ENCODE data around the gene TLR10. TPM values are rescaled to one million over a fixed set of nuclear protein-coding genes. Genes with fewer than 3 reads are reported as not detected.
A peak's percentile ranks its signal among the peaks of the same experiment; 100 is the strongest.

The TLR10 gene
- total RNA-seq: under 1 TPM in 1 of 2 donors, not detected in 1; 0.06 TPM
- 0.21 TPM for polyA plus RNA-seq (ENCODE audit: insufficient read depth, low read depth, low replicate concordance)
- long read RNA-seq, donor 1: 0 reads
- long read RNA-seq, donor 2: 0 reads

- DNase-seq: peak; percentile 37
- Histone ChIP-seq H3K4me3 (no peak within 1 kb of the TSS), H3K4me1 (no peaks in the 10 kb centered on the region), H3K27ac (no peak within 1 kb of the TSS), H3K9me3 (no peaks in the 10 kb centered on the region), H3K36me3 (ENCODE audit: low read depth, missing control alignments) (no peaks in the 10 kb centered on the region), H3K27me3 (no peaks in the 10 kb centered on the region)
- intact Hi-C loops (cut with DNase I; ENCODE audit: low total_unique reads): no loop called here
- whole genome bisulfite sequencing, 2 donors: 18 to 34% methylated on average over 12 of the region's 12 CpGs
- TF ChIP-seq POLR2A (IDR thresholded peaks at IDR 0.05): no peak
- TF ChIP-seq, protein P1, sequence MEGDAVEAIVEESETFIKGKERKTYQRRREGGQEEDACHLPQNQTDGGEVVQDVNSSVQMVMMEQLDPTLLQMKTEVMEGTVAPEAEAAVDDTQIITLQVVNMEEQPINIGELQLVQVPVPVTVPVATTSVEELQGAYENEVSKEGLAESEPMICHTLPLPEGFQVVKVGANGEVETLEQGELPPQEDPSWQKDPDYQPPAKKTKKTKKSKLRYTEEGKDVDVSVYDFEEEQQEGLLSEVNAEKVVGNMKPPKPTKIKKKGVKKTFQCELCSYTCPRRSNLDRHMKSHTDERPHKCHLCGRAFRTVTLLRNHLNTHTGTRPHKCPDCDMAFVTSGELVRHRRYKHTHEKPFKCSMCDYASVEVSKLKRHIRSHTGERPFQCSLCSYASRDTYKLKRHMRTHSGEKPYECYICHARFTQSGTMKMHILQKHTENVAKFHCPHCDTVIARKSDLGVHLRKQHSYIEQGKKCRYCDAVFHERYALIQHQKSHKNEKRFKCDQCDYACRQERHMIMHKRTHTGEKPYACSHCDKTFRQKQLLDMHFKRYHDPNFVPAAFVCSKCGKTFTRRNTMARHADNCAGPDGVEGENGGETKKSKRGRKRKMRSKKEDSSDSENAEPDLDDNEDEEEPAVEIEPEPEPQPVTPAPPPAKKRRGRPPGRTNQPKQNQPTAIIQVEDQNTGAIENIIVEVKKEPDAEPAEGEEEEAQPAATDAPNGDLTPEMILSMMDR (IDR thresholded peaks at IDR 0.05): peak; percentile 39 to 68 (median 55)
Observed at GRCh38 chr4:38782452-38783108, at the start of gene TLR10. TSS of gene TLR10 (minus strand) at chr4:38782990. CDS start at chr4:38775590, 7,400 bp downstream.

DNA sequence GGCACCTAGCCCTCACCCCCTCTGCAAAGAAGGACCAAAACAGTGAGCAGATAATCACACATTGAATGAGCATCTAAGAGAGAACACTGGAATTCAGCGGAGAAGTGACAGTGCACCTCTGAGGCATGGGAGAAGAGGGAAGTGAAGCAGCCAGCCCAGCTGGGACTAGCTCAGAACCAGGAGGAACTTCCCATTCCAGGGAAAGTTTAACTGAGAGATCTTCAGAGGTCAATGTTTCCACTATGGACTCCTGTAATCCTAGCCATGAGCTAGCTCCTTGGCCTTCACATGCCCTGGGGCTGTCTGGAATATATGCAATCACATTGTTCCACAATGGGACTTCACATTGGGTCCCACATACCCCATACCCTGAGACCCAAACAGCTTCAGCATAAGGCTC, 49.4 kb upstream of the TLR10 start:
- Histone ChIP-seq H3K4me3 (no peak overlapping the region), H3K4me1 (no peaks in the 10 kb centered on the region), H3K27me3 (no peaks in the 10 kb centered on the region), H3K36me3 (ENCODE audit: low read depth, missing control alignments) (no peaks in the 10 kb centered on the region), H3K9me3 (no peaks in the 10 kb centered on the region), H3K27ac (no peak overlapping the region)
- DNase-seq: no peak
- 75 to 84% methylated on average over 1 of the region's 1 CpG for WGBS, 2 donors
- intact Hi-C loops (cut with DNase I; ENCODE audit: low total_unique reads): no loop called here
- TF ChIP-seq POLR2A (IDR thresholded peaks at IDR 0.05): no peak
- TF ChIP-seq, protein P1 (IDR thresholded peaks at IDR 0.05): no peak

DNA sequence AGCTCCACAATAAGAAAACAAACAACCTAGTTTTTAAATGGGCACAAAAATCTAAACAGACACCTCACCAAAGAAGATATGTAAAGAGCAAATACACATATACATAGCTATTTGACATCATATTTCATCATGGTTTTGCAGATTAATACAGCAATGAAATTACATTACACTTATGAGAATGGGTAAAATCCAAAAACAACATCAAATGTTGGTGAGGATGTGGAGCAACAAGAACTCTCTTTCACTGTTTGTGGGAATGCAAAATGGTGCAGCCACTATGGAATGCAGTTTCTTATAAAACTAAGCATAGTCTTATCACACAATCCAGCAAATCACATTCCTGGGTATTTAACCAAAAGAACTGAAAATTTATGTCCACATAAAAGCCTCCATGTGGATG, 48.9 kb upstream of the TLR10 start:
- TF ChIP-seq, protein P1 (IDR thresholded peaks at IDR 0.05): no peak
- no peak for TF ChIP-seq POLR2A (IDR thresholded peaks at IDR 0.05)
- H3K9me3 ChIP-seq: no peaks in the 10 kb centered on the region
- intact Hi-C loops (cut with DNase I; ENCODE audit: low total_unique reads): no loop called here
- H3K36me3 ChIP-seq (ENCODE audit: low read depth, missing control alignments): no peaks in the 10 kb centered on the region
- no peak overlapping the region for H3K4me3 ChIP-seq
- H3K27ac ChIP-seq: no peak overlapping the region
- no peaks in the 10 kb centered on the region for H3K27me3 ChIP-seq
- no peaks in the 10 kb centered on the region for H3K4me1 ChIP-seq
- no peak for DNase-seq

GRCh38 chr4:38829237-38829636, 46.4 kb upstream of the TLR10 start:
- no peak overlapping the region for H3K27ac ChIP-seq
- intact Hi-C loops (cut with DNase I; ENCODE audit: low total_unique reads): no loop called here
- H3K27me3 ChIP-seq: no peaks in the 10 kb centered on the region
- DNase-seq: no peak
- H3K4me1 ChIP-seq: no peaks in the 10 kb centered on the region
- no peak overlapping the region for H3K4me3 ChIP-seq
- no peaks in the 10 kb centered on the region for H3K9me3 ChIP-seq
- H3K36me3 ChIP-seq (ENCODE audit: low read depth, missing control alignments): no peaks in the 10 kb centered on the region
- TF ChIP-seq POLR2A (IDR thresholded peaks at IDR 0.05): no peak
- TF ChIP-seq, protein P1 (IDR thresholded peaks at IDR 0.05): no peak
- 91 to 95% methylated on average over 5 of the region's 5 CpGs for WGBS, 2 donors

- Histone ChIP-seq H3K27me3 (no peaks in the 10 kb centered on the region), H3K36me3 (ENCODE audit: low read depth, missing control alignments) (no peaks in the 10 kb centered on the region), H3K27ac (no peak overlapping the region), H3K4me3 (no peak overlapping the region), H3K4me1 (no peaks in the 10 kb centered on the region), H3K9me3 (no peaks in the 10 kb centered on the region)
- TF ChIP-seq, protein P1 (IDR thresholded peaks at IDR 0.05): no peak
- TF ChIP-seq POLR2A (IDR thresholded peaks at IDR 0.05): no peak
- intact Hi-C loops (cut with DNase I; ENCODE audit: low total_unique reads): no loop called here
- no peak for DNase-seq
- WGBS, 2 donors: 58 to 77% methylated on average over 10 to 27 of the region's 27 CpGs
Observed at GRCh38 chr4:38823766-38824165, 41.0 kb upstream of the TLR10 start.

Data from testis (tissue), 5 donors.